ENCODE measurements around the gene SERPINA1. TPM values are rescaled to one million over a fixed set of nuclear protein-coding genes. Genes with fewer than 3 reads are reported as not detected.
"Not testable (repeated sequence)": the region's sequence is repeated elsewhere in the genome, so short reads cannot be mapped to it uniquely, and the experiment has no call there.

The SERPINA1 gene
- total RNA-seq, 1 donor from 2014 or later, result 5.0 TPM

GRCh38 chr14:94376108-94376975, 12.1 kb downstream of the SERPINA1 start:
- no peak for DNase-seq
- intact Hi-C loops (cut with DNase I), result no loop called here
- ATAC-seq (ENCODE audit: poor library complexity), result no peak

DNA sequence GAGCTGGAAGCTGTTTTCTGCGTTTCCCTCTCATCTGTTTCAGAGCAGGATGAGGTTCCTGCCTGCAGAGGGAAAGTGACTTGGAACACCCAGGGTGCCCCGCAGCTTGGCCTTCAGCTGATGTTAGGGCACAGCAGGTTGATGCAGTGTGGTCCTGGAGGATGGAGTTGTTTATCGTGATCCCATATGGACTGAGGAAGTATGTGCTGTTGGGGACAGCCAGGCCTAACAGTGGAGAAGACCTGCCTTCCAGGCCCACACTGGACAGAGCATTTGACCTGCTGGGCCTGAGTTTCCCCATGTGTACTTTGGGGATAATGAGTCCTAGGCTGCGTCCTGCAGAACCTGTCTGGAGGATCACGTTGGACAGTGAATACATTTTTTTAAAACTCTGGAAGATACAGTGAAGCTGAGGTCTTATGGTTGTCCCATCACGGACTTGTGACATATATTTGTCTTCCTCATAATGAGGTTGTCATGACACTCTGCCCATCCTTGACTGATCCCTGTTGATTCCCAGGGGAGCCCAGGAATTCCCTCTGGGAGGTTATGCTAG, 12.8 kb downstream of the SERPINA1 start:
- intact Hi-C loops (cut with DNase I), result no loop called here
- DNase-seq (no peak), ATAC-seq (ENCODE audit: poor library complexity) (no peak)

DNA sequence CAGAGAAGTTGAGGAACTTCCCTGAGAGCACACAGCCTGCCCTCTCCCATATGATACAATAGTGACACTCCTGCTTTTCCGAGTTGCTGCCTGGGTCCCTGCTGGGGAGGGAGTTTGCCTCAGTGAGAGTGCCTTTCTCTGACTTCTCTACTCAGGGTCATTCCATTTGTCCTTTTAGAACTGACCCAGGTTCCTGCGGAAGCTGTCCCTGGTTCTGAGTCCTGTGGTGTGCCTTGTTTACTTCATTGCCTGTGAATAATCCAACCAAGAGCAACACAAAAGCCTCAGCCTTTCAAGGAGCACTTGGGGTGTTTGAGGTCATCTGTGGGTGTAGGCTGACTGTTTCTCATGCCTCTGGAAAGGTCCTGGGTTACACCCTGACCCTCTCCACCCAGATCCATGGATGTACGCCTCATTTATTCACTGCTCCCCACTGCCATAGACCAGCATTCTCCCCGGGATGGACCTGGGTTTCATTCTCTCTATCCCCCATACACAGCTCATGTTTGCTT, 13.6 kb downstream of the SERPINA1 start:
- DNase-seq (no peak), ATAC-seq (ENCODE audit: poor library complexity) (no peak)
- intact Hi-C loops (cut with DNase I), result no loop called here

DNA sequence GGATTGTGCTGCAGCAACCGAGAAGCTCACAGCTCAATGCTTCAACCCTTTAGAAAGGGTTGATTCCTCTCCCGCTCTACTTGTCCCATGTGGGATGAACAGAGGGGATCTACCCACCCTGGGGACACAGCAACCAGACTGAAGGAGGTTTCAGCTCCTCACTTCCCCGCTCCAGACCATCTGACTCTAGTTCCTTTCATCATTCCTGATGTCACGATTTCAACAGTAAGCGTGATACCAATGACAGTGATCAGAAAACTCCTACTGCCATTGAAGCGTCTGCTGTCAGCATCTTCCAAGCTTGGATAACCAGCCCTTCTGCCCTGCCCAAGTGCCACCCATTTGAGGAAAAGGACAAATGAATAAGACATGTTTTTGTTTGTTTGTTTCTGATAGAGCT, 14.3 kb downstream of the SERPINA1 start:
- intact Hi-C loops (cut with DNase I), result no loop called here
- no peak for DNase-seq
- no peak for ATAC-seq (ENCODE audit: poor library complexity)

- no peak for DNase-seq
- no peak for ATAC-seq (ENCODE audit: poor library complexity)
- intact Hi-C loops (cut with DNase I), result no loop called here
Measured at GRCh38 chr14:94373708-94374107, 14.7 kb downstream of the SERPINA1 start.

DNA sequence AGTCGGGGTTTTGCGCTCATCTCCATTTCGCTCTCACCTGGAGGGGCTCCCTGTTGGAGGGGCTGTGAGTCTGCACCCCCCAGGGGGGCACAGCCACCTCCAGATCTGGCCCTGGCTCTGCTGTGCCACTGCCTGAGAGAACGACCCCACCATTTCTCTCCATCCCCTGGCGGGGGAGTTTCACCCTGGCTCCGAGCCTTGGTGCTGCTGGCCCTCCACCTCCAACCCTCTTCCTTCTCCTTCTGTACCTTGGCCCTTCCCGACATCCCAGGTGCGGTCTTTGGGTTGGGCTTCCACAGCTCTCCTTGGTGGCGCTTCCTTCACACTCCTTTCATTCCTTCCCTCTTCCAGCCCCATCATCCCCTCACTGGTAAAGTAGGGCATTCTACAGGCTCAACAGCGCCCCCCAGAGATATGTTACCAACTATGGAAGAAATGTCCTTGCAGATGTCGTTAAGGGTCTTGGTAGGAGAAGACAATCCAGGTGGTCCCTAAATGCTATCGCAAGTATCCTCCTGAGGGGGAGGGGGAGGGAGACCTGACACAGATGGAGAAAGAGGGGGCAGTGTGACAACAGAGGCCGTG, 16.3 kb downstream of the SERPINA1 start:
- no peak for DNase-seq
- no peak for ATAC-seq (ENCODE audit: poor library complexity)
- intact Hi-C loops (cut with DNase I), result no loop called here

- no peak for ATAC-seq (ENCODE audit: poor library complexity)
- intact Hi-C loops (cut with DNase I), result no loop called here
Measured at GRCh38 chr14:94370524-94370910, 17.9 kb downstream of the SERPINA1 start.

GRCh38 chr14:94369766-94370523, 18.5 kb downstream of the SERPINA1 start:
- ATAC-seq (ENCODE audit: poor library complexity); DNase-seq; intact Hi-C loops (cut with DNase I): not testable (repeated sequence)

More at GRCh38 chr14:94370524-94370910, 17.9 kb downstream of the SERPINA1 start:
- no peak for DNase-seq

- intact Hi-C loops (cut with DNase I), result no loop called here
- ATAC-seq (ENCODE audit: poor library complexity) (no peak), DNase-seq (no peak)
Measured at GRCh38 chr14:94368956-94369355, 19.4 kb downstream of the SERPINA1 start.

- ATAC-seq (ENCODE audit: poor library complexity), result no peak
- DNase-seq, result no peak
- intact Hi-C loops (cut with DNase I), result no loop called here
Measured at GRCh38 chr14:94368243-94368590, 20.2 kb downstream of the SERPINA1 start.

- intact Hi-C loops (cut with DNase I), result no loop called here
- ATAC-seq (ENCODE audit: poor library complexity) (no peak), DNase-seq (no peak)
Measured at GRCh38 chr14:94367347-94368242, 20.8 kb downstream of the SERPINA1 start.

- DNase-seq, result no peak
Measured at GRCh38 chr14:94366146-94366915, 22.1 kb downstream of the SERPINA1 start, which contains the start of gene SERPINA2. TSS of gene SERPINA2 (minus strand) at chr14:94366698.

DNA sequence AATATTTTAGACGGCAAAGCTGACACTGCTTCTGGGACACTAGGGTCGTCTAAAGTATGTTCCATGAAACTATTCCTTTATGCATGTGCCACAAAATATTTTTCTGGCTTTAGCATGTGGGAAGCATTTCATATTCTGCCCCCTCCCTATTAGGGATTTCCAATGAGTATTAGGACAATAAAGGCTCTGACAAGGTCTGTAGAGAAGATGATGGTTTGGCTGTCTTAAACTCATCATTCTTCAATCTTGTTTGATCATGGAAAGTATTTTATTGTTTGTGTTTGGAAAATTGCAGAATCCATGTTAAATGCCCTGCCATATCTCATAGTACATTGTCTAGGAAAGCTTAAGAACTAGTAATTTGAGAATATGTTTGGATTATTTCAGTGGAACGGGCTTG, 22.8 kb downstream of the SERPINA1 start:
- no peak for ATAC-seq (ENCODE audit: poor library complexity)
- DNase-seq, result no peak
- intact Hi-C loops (cut with DNase I), result no loop called here

More at GRCh38 chr14:94366146-94366915, 22.1 kb downstream of the SERPINA1 start, which contains the start of gene SERPINA2:
- intact Hi-C loops (cut with DNase I), result no loop called here
- no peak for ATAC-seq (ENCODE audit: poor library complexity)

- intact Hi-C loops (cut with DNase I), result no loop called here
- DNase-seq (no peak), ATAC-seq (ENCODE audit: poor library complexity) (no peak)
Measured at GRCh38 chr14:94364964-94365363, 23.4 kb downstream of the SERPINA1 start.

GRCh38 chr14:94364037-94364436, 24.4 kb downstream of the SERPINA1 start:
- DNase-seq, result no peak
- intact Hi-C loops (cut with DNase I), result no loop called here
- no peak for ATAC-seq (ENCODE audit: poor library complexity)

DNA sequence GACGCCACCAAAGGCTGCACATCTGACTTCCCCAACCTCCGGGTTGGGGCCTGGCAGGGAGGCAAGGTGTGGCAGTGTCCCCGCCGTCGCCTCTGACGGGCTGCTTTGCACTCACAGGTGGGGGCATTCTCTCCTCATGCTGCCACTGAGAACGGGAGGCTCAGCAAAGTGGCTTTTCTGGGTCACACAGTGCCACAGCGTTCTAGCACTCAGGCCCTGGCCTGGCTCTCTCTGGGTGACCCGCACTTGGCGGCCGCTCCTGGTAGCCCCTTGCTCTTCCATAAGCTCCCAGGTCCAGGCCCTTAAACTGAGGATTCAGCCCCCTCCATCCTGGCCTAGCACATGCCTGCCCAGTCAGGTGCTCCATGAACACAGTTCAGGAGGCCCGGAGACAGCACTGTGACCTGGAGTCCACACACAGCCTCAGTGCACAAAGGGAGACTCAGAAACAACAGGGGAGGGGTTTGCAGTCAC, 25.2 kb downstream of the SERPINA1 start:
- intact Hi-C loops (cut with DNase I), result no loop called here
- no peak for ATAC-seq (ENCODE audit: poor library complexity)
- no peak for DNase-seq

- intact Hi-C loops (cut with DNase I), result no loop called here
- DNase-seq, result no peak
- no peak for ATAC-seq (ENCODE audit: poor library complexity)
Measured at GRCh38 chr14:94362614-94363133, 25.7 kb downstream of the SERPINA1 start.
